RWPE2 (cell line): ENCODE data around the gene LAMA5.
A peak's percentile ranks its signal among the peaks of the same experiment; 100 is the strongest.

Source experiments
- ATAC-seq: fragments of 200-7000 bp; cut with Tn5 transposase; 3 replicates; pipeline ENCODE4 v1.9.1; 2021; ENCODE audit warnings: low read depth
- DNase-seq: peaks from one replicate; pipeline ENCODE4 v3.0.0-alpha.2; 2020; ENCODE audit warnings: low spot score
- H3K27ac ChIP-seq: fragments of 450-650 bp; 2 replicates; pipeline ENCODE4 v1.5.1; 2017; ENCODE audit warnings: mild to moderate bottlenecking; ENCODE audit not compliant: poor library complexity, severe bottlenecking
- H3K27me3 ChIP-seq: fragments of 250-450 bp; sonication (Bioruptor Pico); 2 replicates; pipeline ENCODE4 v1.5.1; 2021; ENCODE audit warnings: mild to moderate bottlenecking, moderate library complexity; ENCODE audit not compliant: insufficient read depth, poor library complexity, severe bottlenecking
- H3K36me3 ChIP-seq: fragments of 250-450 bp; sonication (Bioruptor Pico); 2 replicates; pipeline ENCODE4 v1.5.1; 2020; ENCODE audit warnings: low read depth, mild to moderate bottlenecking, moderate library complexity
- H3K4me1 ChIP-seq: fragments of 250-450 bp; sonication (Bioruptor Pico); 2 replicates; pipeline ENCODE4 v1.5.1; 2021; ENCODE audit warnings: mild to moderate bottlenecking, moderate library complexity; ENCODE audit not compliant: insufficient read depth, poor library complexity, severe bottlenecking
- H3K4me3 ChIP-seq: fragments of 250-450 bp; sonication (Bioruptor Pico); 2 replicates; pipeline ENCODE4 v1.5.1; 2021; ENCODE audit warnings: mild to moderate bottlenecking, moderate library complexity; ENCODE audit not compliant: severe bottlenecking
- H3K9me3 ChIP-seq: fragments of 250-450 bp; sonication (Bioruptor Pico); 2 replicates; pipeline ENCODE4 v1.5.1; 2021; ENCODE audit warnings: mild to moderate bottlenecking, moderate library complexity; ENCODE audit not compliant: severe bottlenecking
- CTCF ChIP-seq: fragments of 450-650 bp; IDR thresholded peaks from one replicate; pipeline ENCODE4 v1.5.1; 2017; ENCODE audit warnings: mild to moderate bottlenecking, moderate library complexity; ENCODE audit not compliant: poor library complexity, severe bottlenecking

The LAMA5 gene

DNA sequence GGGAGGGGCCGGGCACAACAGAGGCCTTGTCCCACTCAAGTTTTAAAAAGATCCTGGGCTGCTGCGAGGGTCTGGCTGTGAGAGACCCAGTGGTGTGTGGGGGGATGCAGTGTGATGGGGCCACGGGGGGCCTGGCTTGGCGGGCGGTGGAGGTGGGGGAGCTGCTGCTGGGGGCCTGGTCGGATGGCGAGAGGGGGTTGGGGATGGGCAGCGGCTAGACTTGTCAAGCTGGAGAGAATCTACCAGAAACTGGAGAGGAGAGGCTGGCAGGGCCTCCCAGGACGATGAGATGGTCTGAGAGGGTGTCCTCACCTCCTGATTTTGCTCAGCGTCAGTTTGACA is 24.9 kb upstream of the LAMA5 start:
- H3K27me3 ChIP-seq = no peaks in the 10 kb centered on the region
- no peak for ATAC-seq
- H3K36me3 ChIP-seq = peaks cover 41% of the 10 kb centered on the region
- H3K9me3 ChIP-seq = no peaks in the 10 kb centered on the region
- H3K4me3 ChIP-seq = no peak overlapping the region
- peaks cover 8% of the 10 kb centered on the region for H3K4me1 ChIP-seq
- peak; percentile 85 for DNase-seq
- TF ChIP-seq CTCF = no peak
- H3K27ac ChIP-seq = no peak overlapping the region

DNA sequence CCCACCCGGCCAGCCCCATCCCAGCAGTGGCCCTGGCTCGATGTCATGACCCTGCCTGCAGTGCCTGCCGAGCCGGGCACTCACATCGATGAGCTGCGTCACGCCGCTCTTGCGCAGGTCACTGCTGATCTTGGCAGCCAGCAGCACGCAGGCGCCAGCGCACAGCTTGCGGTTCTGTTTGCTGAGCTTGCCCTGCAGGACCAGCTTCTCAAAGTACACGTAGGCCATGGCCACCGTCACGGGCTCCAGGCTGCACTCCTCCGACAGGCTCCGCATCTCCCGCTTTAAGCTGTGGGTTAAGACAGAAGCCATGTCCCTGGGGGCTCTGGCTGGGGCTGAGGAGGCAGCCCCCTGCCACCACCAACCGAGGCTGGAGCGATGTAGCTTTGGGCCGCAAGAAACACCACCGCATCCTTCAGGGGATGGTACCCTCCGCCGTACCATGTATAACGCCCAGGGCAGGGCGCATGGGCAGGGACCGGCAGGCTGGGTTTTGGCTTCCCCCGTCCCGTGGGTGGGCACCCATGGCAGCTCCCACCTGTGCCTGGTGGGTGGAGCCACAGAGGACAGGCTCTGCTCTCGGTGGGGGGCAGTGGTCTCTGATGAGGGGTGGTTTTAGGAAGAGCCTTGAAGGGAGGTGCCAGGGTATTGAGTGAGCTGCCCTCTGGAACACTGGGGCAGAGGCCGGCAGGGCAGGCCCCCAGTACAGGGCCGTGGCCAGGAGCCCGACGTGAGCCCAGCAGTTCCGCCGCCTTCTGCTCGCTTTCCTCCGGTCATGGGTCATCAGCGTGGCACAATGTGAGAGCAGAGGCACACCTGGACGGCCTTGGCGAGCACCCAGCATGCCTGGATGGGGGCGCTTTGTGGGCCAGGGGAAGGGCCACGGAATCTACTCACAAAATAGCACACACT is 24.3 kb upstream of the LAMA5 start:
- H3K36me3 ChIP-seq = peaks cover 41% of the 10 kb centered on the region
- no peak for TF ChIP-seq CTCF
- H3K9me3 ChIP-seq = no peaks in the 10 kb centered on the region
- H3K4me3 ChIP-seq = no peak overlapping the region
- H3K27me3 ChIP-seq = no peaks in the 10 kb centered on the region
- peaks cover 8% of the 10 kb centered on the region for H3K4me1 ChIP-seq
- no peak for ATAC-seq
- H3K27ac ChIP-seq = no peak overlapping the region
- DNase-seq = peak; percentile 86

GRCh38 chr20:62390317-62391164 is 23.4 kb upstream of the LAMA5 start:
- no peaks in the 10 kb centered on the region for H3K27me3 ChIP-seq
- no peak for TF ChIP-seq CTCF
- no peak overlapping the region for H3K27ac ChIP-seq
- peaks cover 9% of the 10 kb centered on the region for H3K4me1 ChIP-seq
- ATAC-seq = no peak
- H3K4me3 ChIP-seq = no peak overlapping the region
- peaks cover 42% of the 10 kb centered on the region for H3K36me3 ChIP-seq
- no peaks in the 10 kb centered on the region for H3K9me3 ChIP-seq
- DNase-seq = no peak

DNA sequence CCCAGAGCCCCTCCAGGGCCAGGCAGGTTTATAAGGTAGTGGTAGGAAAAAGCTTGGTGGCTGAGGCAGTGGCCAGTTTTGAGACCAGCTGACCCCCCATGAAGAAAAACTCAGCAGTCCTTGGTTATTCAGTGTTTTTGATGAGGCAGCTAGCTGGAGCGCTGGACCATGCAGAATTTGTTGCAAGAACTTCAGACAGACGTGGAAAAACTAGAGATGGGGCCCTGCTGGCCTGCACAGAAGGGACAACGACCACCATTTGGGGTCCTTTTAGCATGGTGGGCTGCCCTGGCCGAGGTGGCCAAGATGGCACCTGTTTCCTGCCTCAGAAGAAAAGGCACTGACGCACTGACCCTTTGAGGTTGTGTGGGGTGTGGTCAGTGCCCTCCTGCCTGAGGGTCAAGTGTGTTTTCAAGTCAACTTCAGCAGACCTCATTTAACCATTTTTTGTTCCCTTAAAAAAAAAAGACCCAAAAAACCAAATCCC is 22.5 kb upstream of the LAMA5 start:
- ATAC-seq = no peak

More for the DNA sequence above, 22.5 kb upstream of the LAMA5 start:
- peaks cover 51% of the 10 kb centered on the region for H3K36me3 ChIP-seq
- H3K4me3 ChIP-seq = no peak overlapping the region
- H3K27ac ChIP-seq = peak overlapping the region; percentile 84
- TF ChIP-seq CTCF = no peak
- no peak for DNase-seq
- no peaks in the 10 kb centered on the region for H3K9me3 ChIP-seq
- peaks cover 14% of the 10 kb centered on the region for H3K4me1 ChIP-seq
- no peaks in the 10 kb centered on the region for H3K27me3 ChIP-seq
